H1 (cell line): ENCODE data around the gene LRRC39.
"Not testable (repeated sequence)": the region's sequence is repeated elsewhere in the genome, so short reads cannot be mapped to it uniquely, and the experiment has no call there.

ENCODE experiments used
- JUN ChIP-seq: IDR thresholded peaks from 2 replicates; pipeline ENCODE4 v1.6.1; 2011; ENCODE audit warnings: low read depth, mild to moderate bottlenecking, improper control_type of control experiment, low read length
- POLR2AphosphoS5 ChIP-seq: IDR thresholded peaks from 2 replicates; pipeline ENCODE4 v1.6.1; 2011; ENCODE audit warnings: low read depth, low read length
- RBBP5 ChIP-seq: IDR thresholded peaks from 2 replicates; pipeline ENCODE4 v1.7.1; 2012; ENCODE audit warnings: low read depth, mild to moderate bottlenecking, inconsistent platforms, low read length, moderate library complexity, borderline replicate concordance
- SP1 ChIP-seq: IDR thresholded peaks from 2 replicates; pipeline ENCODE4 v1.6.1; 2011; ENCODE audit warnings: low read depth, low read length
- TF ChIP-seq, protein P1 (sequence below), 3 experiments: IDR thresholded peaks; 1 replicate in 2 of 3; 2 replicates in 1 of 3; pipeline versions ENCODE4 v1.5.1 to v1.6.1; 2011; ENCODE audit warnings: low read length in 3 of 3, mild to moderate bottlenecking in 3 of 3, inconsistent platforms in 2 of 3, low read depth in 1 of 3, moderate library complexity in 1 of 3; ENCODE audit not compliant: insufficient read depth in 1 of 3; ENCODE audit errors: control extremely low read depth in 1 of 3

DNA sequence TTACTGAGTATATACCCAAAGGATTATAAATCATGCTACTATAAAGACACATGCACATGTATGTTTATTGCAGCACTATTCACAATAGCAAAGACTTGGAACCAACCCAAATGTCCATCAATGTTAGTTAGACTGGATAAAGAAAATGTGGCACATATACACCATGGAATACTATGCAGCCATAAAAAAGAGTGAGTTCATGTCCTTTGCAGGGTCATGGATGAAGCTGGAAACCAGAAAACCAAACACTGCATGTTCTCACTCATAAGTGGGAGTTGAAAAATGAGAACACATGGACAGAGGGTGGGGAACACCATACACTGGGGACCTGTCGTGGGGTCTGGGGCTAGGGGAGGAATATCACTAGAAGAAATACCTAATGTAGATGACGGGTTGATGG, 27.5 kb upstream of the LRRC39 start:
- TF ChIP-seq, protein P1, sequence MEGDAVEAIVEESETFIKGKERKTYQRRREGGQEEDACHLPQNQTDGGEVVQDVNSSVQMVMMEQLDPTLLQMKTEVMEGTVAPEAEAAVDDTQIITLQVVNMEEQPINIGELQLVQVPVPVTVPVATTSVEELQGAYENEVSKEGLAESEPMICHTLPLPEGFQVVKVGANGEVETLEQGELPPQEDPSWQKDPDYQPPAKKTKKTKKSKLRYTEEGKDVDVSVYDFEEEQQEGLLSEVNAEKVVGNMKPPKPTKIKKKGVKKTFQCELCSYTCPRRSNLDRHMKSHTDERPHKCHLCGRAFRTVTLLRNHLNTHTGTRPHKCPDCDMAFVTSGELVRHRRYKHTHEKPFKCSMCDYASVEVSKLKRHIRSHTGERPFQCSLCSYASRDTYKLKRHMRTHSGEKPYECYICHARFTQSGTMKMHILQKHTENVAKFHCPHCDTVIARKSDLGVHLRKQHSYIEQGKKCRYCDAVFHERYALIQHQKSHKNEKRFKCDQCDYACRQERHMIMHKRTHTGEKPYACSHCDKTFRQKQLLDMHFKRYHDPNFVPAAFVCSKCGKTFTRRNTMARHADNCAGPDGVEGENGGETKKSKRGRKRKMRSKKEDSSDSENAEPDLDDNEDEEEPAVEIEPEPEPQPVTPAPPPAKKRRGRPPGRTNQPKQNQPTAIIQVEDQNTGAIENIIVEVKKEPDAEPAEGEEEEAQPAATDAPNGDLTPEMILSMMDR (IDR thresholded peaks at IDR 0.05; ENCODE audit: control extremely low read depth in 1 of 3, insufficient read depth in 1 of 3, low read depth in 1 of 3, low read length in 3 of 3), result not testable (repeated sequence)
- not testable (repeated sequence) for TF ChIP-seq SP1, JUN, POLR2AphosphoS5, RBBP5
